CD14-positive monocyte (primary cell): ENCODE measurements around the gene DNAJC11. TPM values are rescaled to one million over a fixed set of nuclear protein-coding genes. Genes with fewer than 3 reads are reported as not detected.
"Not testable (repeated sequence)": the region's sequence is repeated elsewhere in the genome, so short reads cannot be mapped to it uniquely, and the experiment has no call there.

Experiments used
- DNase-seq, 3 donors: peaks; one replicate each; pipeline ENCODE4 v3.0.0-alpha.2; 2011 to 2022
- H2AFZ ChIP-seq: 2 replicates; pipeline ENCODE4 v1.6.0; 2012; ENCODE audit warnings: mild to moderate bottlenecking, low read depth, low read length, inconsistent platforms; ENCODE audit not compliant: insufficient read depth, poor library complexity, severe bottlenecking
- H3K27ac ChIP-seq, 2 donors: 1 replicate in 1 of 2; 2 replicates in 1 of 2; pipeline ENCODE4 v1.5.1; 2012 to 2013; ENCODE audit warnings: low read length in 2 of 2, control low read depth in 1 of 2, inconsistent platforms in 1 of 2, low read depth in 1 of 2, mild to moderate bottlenecking in 1 of 2
- H3K27me3 ChIP-seq, 2 donors: one replicate each; pipeline versions ENCODE4 v1.6.0 to v1.6.1; 2011 to 2013; ENCODE audit warnings: low read length in 2 of 2; ENCODE audit not compliant: control insufficient read depth in 2 of 2, insufficient read depth in 2 of 2
- H3K36me3 ChIP-seq, 2 donors: replicated peaks in 1 of 2; 1 replicate in 1 of 2; 2 replicates in 1 of 2; pipeline versions ENCODE4 v1.5.1 to v1.6.1; 2012 to 2013; ENCODE audit warnings: low read length in 2 of 2, control low read depth in 1 of 2, inconsistent platforms in 1 of 2, mild to moderate bottlenecking in 1 of 2; ENCODE audit not compliant: insufficient read depth in 2 of 2, control insufficient read depth in 1 of 2
- H3K4me1 ChIP-seq, 2 donors: 1 replicate in 1 of 2; 2 replicates in 1 of 2; pipeline versions ENCODE4 v1.5.1 to v1.6.1; 2012 to 2013; ENCODE audit warnings: low read length in 2 of 2, control low read depth in 1 of 2, inconsistent platforms in 1 of 2, mild to moderate bottlenecking in 1 of 2, moderate library complexity in 1 of 2; ENCODE audit not compliant: insufficient read depth in 2 of 2, control insufficient read depth in 1 of 2
- H3K4me2 ChIP-seq: replicated peaks from 2 replicates; pipeline ENCODE3; 2012; ENCODE audit warnings: low read length, moderate library complexity, mild to moderate bottlenecking; ENCODE audit not compliant: poor library complexity, severe bottlenecking; ENCODE audit errors: extremely low read depth
- H3K4me3 ChIP-seq, 3 experiments: fragments of 200-600 bp in 1 of 3; sonication (generic) in 1 of 3; replicated peaks in 1 of 3; 1 replicate in 2 of 3; 2 replicates in 1 of 3; pipeline ENCODE4 v1.5.1; 2011 to 2013; ENCODE audit warnings: low read length in 3 of 3, mild to moderate bottlenecking in 3 of 3, control low read depth in 2 of 3, low read depth in 2 of 3, inconsistent platforms in 1 of 3, moderate library complexity in 1 of 3
- H3K79me2 ChIP-seq: 2 replicates; pipeline ENCODE4 v1.6.0; 2012; ENCODE audit warnings: mild to moderate bottlenecking, control low read depth, inconsistent platforms, low read length, moderate library complexity; ENCODE audit not compliant: insufficient read depth
- H3K9ac ChIP-seq: 2 replicates; pipeline ENCODE4 v1.6.0; 2017; ENCODE audit warnings: low read length, mild to moderate bottlenecking; ENCODE audit not compliant: insufficient read depth, poor library complexity, severe bottlenecking
- H3K9me3 ChIP-seq, 2 donors: replicated peaks in 1 of 2; 1 replicate in 1 of 2; 2 replicates in 1 of 2; pipeline versions ENCODE4 v1.5.1 to v1.6.1; 2012 to 2013; ENCODE audit warnings: low read length in 2 of 2, control low read depth in 1 of 2; ENCODE audit not compliant: control insufficient read depth in 1 of 2, insufficient read depth in 1 of 2
- H4K20me1 ChIP-seq: 2 replicates; pipeline ENCODE4 v1.6.0; 2012; ENCODE audit warnings: mild to moderate bottlenecking, low read length, control low read depth, moderate library complexity; ENCODE audit not compliant: insufficient read depth
- H3K27ac Mint-ChIP-seq, 7 donors: one replicate each; pipeline ENCODE4 v1.8.0; 2020; ENCODE audit warnings: mild to moderate bottlenecking in 7 of 7, mixed read lengths in 7 of 7, moderate library complexity in 6 of 7, inconsistent platforms in 2 of 7
- H3K27me3 Mint-ChIP-seq, 3 donors: one replicate each; pipeline ENCODE4 v1.8.0; 2021 to 2022; ENCODE audit warnings: low read depth in 3 of 3, mild to moderate bottlenecking in 3 of 3, mixed read lengths in 3 of 3, moderate library complexity in 3 of 3, inconsistent platforms in 1 of 3
- H3K36me3 Mint-ChIP-seq, 2 donors: one replicate each; pipeline ENCODE4 v1.8.0; 2020; ENCODE audit warnings: mixed read lengths in 2 of 2, inconsistent platforms in 1 of 2, mild to moderate bottlenecking in 1 of 2
- H3K4me1 Mint-ChIP-seq: one replicate; pipeline ENCODE4 v1.8.0; 2020; ENCODE audit warnings: mild to moderate bottlenecking, mixed read lengths
- H3K4me3 Mint-ChIP-seq, 2 donors: one replicate each; pipeline ENCODE4 v1.8.0; 2020; ENCODE audit warnings: mild to moderate bottlenecking in 2 of 2, mixed read lengths in 2 of 2, moderate library complexity in 1 of 2
- H3K9me3 Mint-ChIP-seq, 7 donors: one replicate each; pipeline ENCODE4 v1.8.0; 2020 to 2022; ENCODE audit warnings: mixed read lengths in 7 of 7, mild to moderate bottlenecking in 6 of 7, moderate library complexity in 6 of 7, inconsistent platforms in 2 of 7
- CTCF ChIP-seq: fragments of 200-600 bp; IDR thresholded peaks from one replicate; pipeline ENCODE4 v1.8.0; 2022; ENCODE audit warnings: antibody characterized with exemption, mild to moderate bottlenecking
- WGBS: methylation state at CpG from one replicate; pipeline ENCODE4 v1.1.5; 2013; ENCODE audit warnings: missing lambda C conversion rate; ENCODE audit not compliant: insufficient coverage; 5-methylcytosine and 5-hydroxymethylcytosine counted together
- intact Hi-C, 2 donors: fragments of 100-400 bp; cut with micrococcal nuclease; formaldehyde crosslinking; loops; one replicate each; pipeline versions ENCODE4 v1.15.0 to v1.15.1; 2023
- polyA plus RNA-seq, 3 donors: library from polyadenylated mRNA; depleted of rRNA in 1 of 3; unstranded in 2 of 3; stranded (reverse) in 1 of 3; fragments of 300-500 nt in 2 of 3; fragments of >200 nt in 1 of 3; fragmentation: Illumina TruSeq in 2 of 3; gene quantifications; 1 replicate in 2 of 3; 2 replicates in 1 of 3; pipeline ENCODE4 v1.2.3, GENCODE V29; 2012 to 2021

DNAJC11 gene
- polyA plus RNA-seq, 3 donors = 9.7 to 19.9 (median 15.8) TPM

DNA sequence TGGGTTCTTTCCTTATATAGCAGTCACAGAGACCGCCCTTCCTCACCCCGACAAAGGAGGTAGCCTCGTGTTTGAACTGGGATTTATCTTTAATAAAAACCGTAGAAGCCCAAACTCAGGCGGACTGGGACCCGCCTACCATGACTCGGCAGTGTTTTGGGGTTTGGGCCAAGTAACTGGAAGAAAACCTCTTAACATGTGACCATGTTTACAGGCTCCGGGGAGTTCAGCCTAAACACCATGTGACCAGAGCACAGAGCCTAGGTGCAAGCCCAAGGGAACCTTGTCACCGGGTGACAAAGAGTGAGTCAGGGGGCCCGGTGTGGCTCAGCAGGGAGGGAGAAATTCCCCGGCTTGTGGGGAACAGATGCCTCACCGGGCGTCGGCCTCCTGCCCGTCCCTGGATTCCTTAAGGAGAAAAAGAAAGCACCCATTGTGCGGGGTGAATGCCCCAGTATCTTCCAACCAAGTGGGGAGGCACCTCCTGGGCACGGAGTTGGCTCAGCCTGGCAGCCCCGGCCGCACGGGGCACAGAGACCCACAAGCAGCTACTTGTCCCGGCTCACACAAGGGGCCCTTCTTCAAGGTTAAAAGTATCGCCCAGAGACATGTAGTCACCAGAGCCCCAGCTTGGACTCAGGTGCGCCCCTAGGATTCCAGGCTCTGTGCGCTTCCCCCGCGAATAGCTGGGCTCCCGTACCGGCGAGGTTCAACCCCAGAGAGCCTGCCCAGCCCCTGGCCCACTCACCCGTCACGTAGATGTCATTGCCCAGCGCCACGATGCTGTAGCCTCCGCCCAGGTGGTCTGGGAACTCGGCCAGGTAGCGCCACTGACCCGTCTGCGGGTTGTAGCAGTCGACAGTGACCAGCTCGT is 100.3 kb downstream of the DNAJC11 start:
- H3K4me2 ChIP-seq = peak overlapping the region; percentile 94
- WGBS = under 1% methylated on average over 31 of the region's 40 CpGs
- Mint-ChIP-seq H3K9me3 (peaks cover 0 to 2% (median 0%) of the 10 kb centered on the region in 7 donors), H3K4me3 (peak overlapping the region; percentile 89 to 95), H3K27me3 (peaks cover under 1 to 2% (median 2%) of the 10 kb centered on the region in 3 donors), H3K4me1 (peaks cover 36% of the 10 kb centered on the region), H3K36me3 (peaks cover 18 to 33% of the 10 kb centered on the region in 2 donors), H3K27ac (peak overlapping the region; percentile 92 to 98 (median 96))
- peak overlapping the region; percentile 64 to 93 (median 78) for H3K4me3 ChIP-seq
- no peaks in the 10 kb centered on the region for H3K27me3 ChIP-seq
- H3K36me3 ChIP-seq = peaks cover 17 to 20% of the 10 kb centered on the region in 2 donors
- H2AFZ ChIP-seq = peak overlapping the region; percentile 22
- no peak for TF ChIP-seq CTCF
- DNase-seq = peak; percentile 94 to 98 (median 95)
- peaks cover 61% of the 10 kb centered on the region for H4K20me1 ChIP-seq
- H3K9me3 ChIP-seq = no peaks in the 10 kb centered on the region
- H3K9ac ChIP-seq = peak overlapping the region; percentile 97
- H3K4me1 ChIP-seq = peaks cover 40 to 67% of the 10 kb centered on the region in 2 donors
- peaks cover 61% of the 10 kb centered on the region for H3K79me2 ChIP-seq
- H3K27ac ChIP-seq = peak overlapping the region; percentile 92 to 99
- intact Hi-C loops = loop anchor here in 1 of 2 donors (2.0 to 10.0 kb wide), 2 partner anchors 20 to 184 kb away; partner anchors contain the start of gene CAMTA1

DNA sequence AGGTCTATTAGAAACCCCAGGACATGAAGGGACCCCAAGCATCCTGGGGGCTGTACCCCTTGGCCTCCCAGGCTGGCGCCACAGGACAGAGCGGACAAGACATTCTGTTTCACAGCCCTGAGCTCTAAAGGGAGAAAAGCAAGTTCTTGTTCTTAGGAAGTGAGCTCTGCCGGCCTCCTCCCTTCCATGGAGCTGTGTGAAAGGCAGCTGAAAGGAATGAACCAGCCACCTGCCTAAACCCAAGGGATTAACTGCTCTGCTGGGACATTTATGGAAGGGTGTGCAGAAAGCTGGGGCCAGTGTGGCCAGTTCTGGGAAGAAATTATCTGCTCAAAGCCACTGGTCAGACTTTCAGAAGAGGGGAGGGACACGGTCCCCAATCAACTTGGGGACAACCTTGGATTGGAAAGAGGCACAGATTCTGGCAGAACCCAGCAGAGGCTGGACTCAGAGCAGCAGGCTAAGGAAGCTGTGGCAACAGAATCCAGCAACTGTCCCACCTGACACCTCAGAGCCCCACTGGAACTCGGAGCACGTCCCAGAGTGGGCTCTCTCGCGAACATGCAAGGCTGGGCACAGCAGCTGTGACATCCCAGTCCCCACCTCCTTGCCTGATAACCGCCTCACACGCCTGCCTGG is 101.1 kb downstream of the DNAJC11 start:
- Histone ChIP-seq H3K27ac (peak overlapping the region; percentile 92 to 99), H3K36me3 (peaks cover 25 to 27% of the 10 kb centered on the region in 2 donors), H3K9me3 (no peaks in the 10 kb centered on the region), H4K20me1 (peaks cover 68% of the 10 kb centered on the region), H3K79me2 (peaks cover 69% of the 10 kb centered on the region), H3K4me2 (peak overlapping the region; percentile 94), H3K4me3 (peak overlapping the region; percentile 64 to 93 (median 78)), H3K27me3 (no peaks in the 10 kb centered on the region), H3K9ac (peak overlapping the region; percentile 97), H3K4me1 (peaks cover 40 to 67% of the 10 kb centered on the region in 2 donors), H2AFZ (peak overlapping the region; percentile 22)
- Mint-ChIP-seq H3K9me3 (peaks cover 0 to 2% (median 0%) of the 10 kb centered on the region in 7 donors), H3K4me1 (peaks cover 43% of the 10 kb centered on the region), H3K4me3 (peak overlapping the region; percentile 89 to 95), H3K36me3 (peaks cover 26 to 41% of the 10 kb centered on the region in 2 donors), H3K27me3 (no peaks in the 10 kb centered on the region), H3K27ac (peak overlapping the region; percentile 92 to 98 (median 96))
- peak in 1 of 3 donors; percentile 22 for DNase-seq
- intact Hi-C loops = loop anchor here in 1 of 2 donors (2.0 to 10.0 kb wide), 2 partner anchors 20 to 184 kb away; partner anchors contain the start of gene CAMTA1
- WGBS = 0% methylated on average over 7 of the region's 10 CpGs
- no peak for TF ChIP-seq CTCF

- not testable (repeated sequence) for DNase-seq, H3K27me3 ChIP-seq, H2AFZ ChIP-seq, H3K27me3 Mint-ChIP-seq, H3K9me3 ChIP-seq, H3K9me3 Mint-ChIP-seq
- H3K36me3 ChIP-seq = peaks cover 30 to 33% of the 10 kb centered on the region in 2 donors
- peak overlapping the region; percentile 92 to 99 for H3K27ac ChIP-seq
- H3K4me1 ChIP-seq = peaks cover 40 to 67% of the 10 kb centered on the region in 2 donors
- H3K4me3 ChIP-seq = peak overlapping the region; percentile 64 to 93 (median 78)
- 27% methylated on average over 4 of the region's 8 CpGs for WGBS
- intact Hi-C loops = loop anchor here in 1 of 2 donors (2.0 to 10.0 kb wide), 2 partner anchors 19 to 185 kb away; partner anchors contain the start of gene CAMTA1
- Mint-ChIP-seq H3K27ac (peak overlapping the region; percentile 92 to 98 (median 96)), H3K4me3 (peak overlapping the region; percentile 89 to 95), H3K4me1 (peaks cover 46% of the 10 kb centered on the region), H3K36me3 (peaks cover 31 to 46% of the 10 kb centered on the region in 2 donors)
- peaks cover 74% of the 10 kb centered on the region for H3K79me2 ChIP-seq
- H3K4me2 ChIP-seq = peak overlapping the region; percentile 94
- peaks cover 74% of the 10 kb centered on the region for H4K20me1 ChIP-seq
- peak overlapping the region; percentile 97 for H3K9ac ChIP-seq
Measured at GRCh38 chr1:6599991-6600390, 101.6 kb downstream of the DNAJC11 start.
